H1 (cell line): ENCODE measurements around the gene KCTD20. TPM values are rescaled to one million over a fixed set of nuclear protein-coding genes. Genes with fewer than 3 reads are reported as not detected.

ENCODE experiments used
- CTCF ChIA-PET: fragments of 300-600 bp; sonication (Branson Sonifier 250); formaldehyde crosslinking; loops from one replicate; lab custom pipeline; 2021; ENCODE audit not compliant: partially characterized antibody; lab: Charles Lee
- POLR2A ChIA-PET: fragments of 300-600 bp; sonication (Branson Sonifier 250); formaldehyde crosslinking; loops from one replicate; lab custom pipeline; 2021; ENCODE audit warnings: inconsistent platforms; ENCODE audit not compliant: partially characterized antibody; lab: Charles Lee
- DNase-seq, 2 experiments: peaks; one replicate each; pipeline versions ENCODE4 v3.0.0 to v3.0.0-alpha.2; 2010 to 2022; ENCODE audit warnings: low spot score in 2 of 2, low read depth in 1 of 2, mixed read lengths in 1 of 2
- FAIRE-seq: peaks from 2 replicates; lab custom pipeline; 2011; peaks lifted over from hg19 to GRCh38; lab: Jason Lieb, UNC
- H2AFZ ChIP-seq: 2 replicates; pipeline ENCODE4 v1.8.1; 2012; ENCODE audit warnings: low read length, inconsistent platforms
- H2AK5ac ChIP-seq: 2 replicates; pipeline ENCODE4 v1.6.1; 2013; ENCODE audit warnings: low read depth, low read length
- H2BK120ac ChIP-seq: replicated peaks from 2 replicates; pipeline ENCODE3; 2013; ENCODE audit warnings: low read depth, low read length, inconsistent platforms
- H2BK12ac ChIP-seq: 2 replicates; pipeline ENCODE4 v1.6.1; 2013; ENCODE audit warnings: low read depth, low read length
- H2BK15ac ChIP-seq: 2 replicates; pipeline ENCODE4 v1.6.1; 2013; ENCODE audit warnings: low read length
- H2BK20ac ChIP-seq: 2 replicates; pipeline ENCODE4 v1.6.1; 2013; ENCODE audit warnings: low read length
- H2BK5ac ChIP-seq: 2 replicates; pipeline ENCODE4 v1.6.1; 2013; ENCODE audit warnings: low read depth, low read length
- H3K14ac ChIP-seq: 2 replicates; pipeline ENCODE4 v1.6.1; 2013; ENCODE audit warnings: inconsistent platforms; ENCODE audit not compliant: insufficient read length
- H3K18ac ChIP-seq: 2 replicates; pipeline ENCODE4 v1.6.1; 2013; ENCODE audit warnings: low read length; ENCODE audit errors: extremely low read depth
- H3K23ac ChIP-seq: 2 replicates; pipeline ENCODE4 v1.6.1; 2013; ENCODE audit warnings: inconsistent platforms; ENCODE audit not compliant: insufficient read length
- H3K23me2 ChIP-seq: 2 replicates; pipeline ENCODE4 v1.6.1; 2013; ENCODE audit warnings: low read depth, low read length
- H3K27ac ChIP-seq: 2 replicates; pipeline ENCODE4 v1.6.1; 2011; ENCODE audit warnings: low read depth, low read length, inconsistent platforms
- H3K27me3 ChIP-seq, 4 experiments: replicated peaks in 1 of 4; 1 replicate in 1 of 4; 2 replicates in 3 of 4; pipeline versions ENCODE4 v1.6.1 to v1.8.1; 2011 to 2013; ENCODE audit warnings: low read length in 3 of 4, mild to moderate bottlenecking in 3 of 4, inconsistent platforms in 2 of 4, mixed read lengths in 2 of 4, moderate library complexity in 1 of 4; ENCODE audit not compliant: control insufficient read depth in 3 of 4, insufficient read depth in 3 of 4; ENCODE audit errors: extremely low read depth in 1 of 4
- H3K36me3 ChIP-seq, 4 experiments: 2 replicates each; pipeline versions ENCODE4 v1.6.1 to v1.8.1; 2011 to 2013; ENCODE audit warnings: mild to moderate bottlenecking in 4 of 4, low read length in 3 of 4, moderate library complexity in 2 of 4, control low read depth in 1 of 4, inconsistent platforms in 1 of 4; ENCODE audit not compliant: insufficient read depth in 4 of 4, control insufficient read depth in 2 of 4
- H3K4ac ChIP-seq: replicated peaks from 2 replicates; pipeline ENCODE3; 2013; ENCODE audit warnings: low read length, low read depth, mixed read lengths, inconsistent platforms; ENCODE audit not compliant: insufficient read length
- H3K4me1 ChIP-seq, 4 experiments: replicated peaks in 1 of 4; 1 replicate in 1 of 4; 2 replicates in 3 of 4; pipeline versions ENCODE4 v1.6.1 to v1.8.1; 2011 to 2013; ENCODE audit warnings: low read length in 3 of 4, inconsistent platforms in 2 of 4, mixed read lengths in 1 of 4; ENCODE audit not compliant: insufficient read depth in 4 of 4, control insufficient read depth in 3 of 4
- H3K4me2 ChIP-seq, 2 experiments: 2 replicates each; pipeline versions ENCODE4 v1.6.1 to v1.8.1; 2011 to 2013; ENCODE audit warnings: low read depth in 2 of 2, low read length in 2 of 2, control low read depth in 1 of 2, inconsistent platforms in 1 of 2, mild to moderate bottlenecking in 1 of 2; ENCODE audit not compliant: insufficient read depth in 1 of 2
- H3K4me3 ChIP-seq, 4 experiments: fragments of 200-600, 300-600 bp in 1 of 4; sonication (generic), shearing (Covaris generic), sonication (Bioruptor Twin) in 1 of 4; 2 replicates each; pipeline versions ENCODE4 v1.5.1 to v1.8.1; 2011 to 2016; ENCODE audit warnings: low read length in 4 of 4, low read depth in 3 of 4, control low read depth in 2 of 4, inconsistent platforms in 2 of 4, mild to moderate bottlenecking in 2 of 4, mixed read lengths in 1 of 4, moderate library complexity in 1 of 4; ENCODE audit not compliant: insufficient read depth in 2 of 4; ENCODE audit errors: extremely low read depth in 1 of 4
- H3K56ac ChIP-seq: replicated peaks from 2 replicates; pipeline ENCODE3; 2013; ENCODE audit warnings: low read depth, mild to moderate bottlenecking, mixed read lengths, low read length, inconsistent platforms; ENCODE audit not compliant: insufficient read length
- H3K79me1 ChIP-seq: 2 replicates; pipeline ENCODE4 v1.6.1; 2013; ENCODE audit warnings: low read depth, low read length, control low read depth
- H3K79me2 ChIP-seq, 2 experiments: 2 replicates each; pipeline versions ENCODE4 v1.6.1 to v1.8.1; 2012 to 2013; ENCODE audit warnings: low read length in 2 of 2, mild to moderate bottlenecking in 2 of 2, inconsistent platforms in 1 of 2; ENCODE audit not compliant: insufficient read depth in 2 of 2, control insufficient read depth in 1 of 2
- H3K9ac ChIP-seq, 4 experiments: replicated peaks in 1 of 4; 1 replicate in 1 of 4; 2 replicates in 3 of 4; pipeline versions ENCODE4 v1.6.1 to v1.8.1; 2011 to 2013; ENCODE audit warnings: low read depth in 3 of 4, low read length in 3 of 4, control low read depth in 2 of 4, mild to moderate bottlenecking in 2 of 4, moderate library complexity in 2 of 4, inconsistent platforms in 1 of 4; ENCODE audit errors: extremely low read depth in 1 of 4
- H3K9me3 ChIP-seq, 2 experiments: 2 replicates each; pipeline versions ENCODE4 v1.6.1 to v1.8.1; 2012 to 2013; ENCODE audit warnings: mild to moderate bottlenecking in 2 of 2, moderate library complexity in 2 of 2, control low read depth in 1 of 2, inconsistent platforms in 1 of 2, low read depth in 1 of 2, low read length in 1 of 2, mixed read lengths in 1 of 2; ENCODE audit not compliant: insufficient read depth in 2 of 2
- H4K20me1 ChIP-seq, 2 experiments: replicated peaks in 1 of 2; 2 replicates each; pipeline versions ENCODE3 to v1.8.1; 2011 to 2013; ENCODE audit warnings: inconsistent platforms in 2 of 2, low read length in 2 of 2, mild to moderate bottlenecking in 1 of 2; ENCODE audit not compliant: insufficient read depth in 2 of 2, control insufficient read depth in 1 of 2
- H4K5ac ChIP-seq: 2 replicates; pipeline ENCODE4 v1.6.1; 2013; ENCODE audit warnings: low read length, low read depth, mixed read lengths, inconsistent platforms; ENCODE audit not compliant: insufficient read length
- H4K8ac ChIP-seq: 2 replicates; pipeline ENCODE4 v1.8.0; 2013; ENCODE audit warnings: mild to moderate bottlenecking, moderate library complexity, low read length, inconsistent platforms; ENCODE audit not compliant: insufficient read depth; ENCODE audit errors: extremely low read depth
- H4K91ac ChIP-seq: replicated peaks from 2 replicates; pipeline ENCODE3; 2013; ENCODE audit warnings: low read length, mixed read lengths, inconsistent platforms; ENCODE audit not compliant: insufficient read length
- ATF3 ChIP-seq: IDR thresholded peaks from 2 replicates; pipeline ENCODE4 v1.6.1; 2011; ENCODE audit warnings: low read depth, mild to moderate bottlenecking, low read length; ENCODE audit not compliant: insufficient read depth
- BRCA1 ChIP-seq: IDR thresholded peaks from 2 replicates; pipeline ENCODE4 v1.6.1; 2012; ENCODE audit warnings: low read depth, low read length, improper control_type of control experiment
- CHD2 ChIP-seq: IDR thresholded peaks from 2 replicates; pipeline ENCODE4 v1.6.1; 2012; ENCODE audit warnings: low read length, improper control_type of control experiment
- CTCF ChIP-seq, 3 experiments: IDR thresholded peaks; 1 replicate in 2 of 3; 2 replicates in 1 of 3; pipeline versions ENCODE4 v1.5.1 to v1.6.1; 2011; ENCODE audit warnings: low read length in 3 of 3, mild to moderate bottlenecking in 3 of 3, inconsistent platforms in 2 of 3, low read depth in 1 of 3, moderate library complexity in 1 of 3; ENCODE audit not compliant: insufficient read depth in 1 of 3; ENCODE audit errors: control extremely low read depth in 1 of 3
- NRF1 ChIP-seq: IDR thresholded peaks from 2 replicates; pipeline ENCODE4 v1.6.1; 2011; ENCODE audit warnings: mild to moderate bottlenecking, low read depth, low read length, improper control_type of control experiment
- POLR2AphosphoS5 ChIP-seq: IDR thresholded peaks from 2 replicates; pipeline ENCODE4 v1.6.1; 2011; ENCODE audit warnings: low read depth, low read length
- RFX5 ChIP-seq: IDR thresholded peaks from 2 replicates; pipeline ENCODE4 v1.6.1; 2011; ENCODE audit warnings: low read depth, low read length, improper control_type of control experiment, borderline replicate concordance
- SAP30 ChIP-seq: fragments of 300-600 bp; sonication (generic); IDR thresholded peaks from 2 replicates; pipeline ENCODE4 v1.7.1; 2012; ENCODE audit warnings: low read length, moderate library complexity, mild to moderate bottlenecking, inconsistent platforms; ENCODE audit not compliant: insufficient read depth, insufficient replicate concordance
- TAF1 ChIP-seq: IDR thresholded peaks from 2 replicates; pipeline ENCODE4 v1.6.1; 2011; ENCODE audit warnings: mild to moderate bottlenecking, low read depth, low read length
- TCF12 ChIP-seq: IDR thresholded peaks from 2 replicates; pipeline ENCODE4 v1.6.1; 2011; ENCODE audit warnings: low read depth, mild to moderate bottlenecking, low read length
- WGBS, 2 experiments: shearing (Covaris generic) in 1 of 2; methylation state at CpG; one replicate each; pipeline versions ENCODE4 v1.1.6 to v1.1.7; 2013 to 2015; ENCODE audit warnings: low lambda C conversion rate in 2 of 2, mixed read lengths in 2 of 2, inconsistent platforms in 1 of 2, low coverage in 1 of 2, missing lambda C conversion rate in 1 of 2; ENCODE audit not compliant: insufficient replicate concordance in 2 of 2, insufficient coverage in 1 of 2, insufficient read length in 1 of 2; ENCODE audit errors: extremely low coverage in 1 of 2, missing lambda C conversion rate in 1 of 2; 5-methylcytosine and 5-hydroxymethylcytosine counted together
- polyA plus RNA-seq, 7 experiments: library from polyadenylated mRNA; depleted of rRNA in 3 of 7; stranded (reverse) in 5 of 7; unstranded in 2 of 7; fragments of >200 nt in 5 of 7; fragments of 200-250 nt in 2 of 7; gene quantifications; 1 replicate in 5 of 7; 2 replicates in 1 of 7; 4 replicates in 1 of 7; pipeline versions ENCODE4 v1.2.1 to v1.2.3, GENCODE V29; 2011 to 2013; ENCODE audit warnings: missing spikeins in 2 of 7, mixed read lengths in 2 of 7
- total RNA-seq: library from RNA; stranded (reverse); fragmentation: NEBNext Ultra II Directional; extraction: Animal tissue kit (Norgen Biotek cat#: 25700); gene quantifications from 2 replicates; pipeline ENCODE4 v1.2.1, GENCODE V29; 2021

The KCTD20 gene
- total and polyA plus RNA-seq, 2 of the 8 experiments (the other 6 are each of a cell fraction or from before 2014, with no cell fraction given): 10.1 to 26.2 TPM

- no peak overlapping the region for H2AK5ac ChIP-seq
- no peak overlapping the region for H2BK15ac ChIP-seq
- no peaks in the 10 kb centered on the region for H4K20me1 ChIP-seq
- H3K4me1 ChIP-seq: peaks cover 0 to under 1% (median 0%) of the 10 kb centered on the region in 4 experiments; a peak in 2 of 7 replicates
- H2BK20ac ChIP-seq: no peak overlapping the region
- H3K4me2 ChIP-seq: no peak overlapping the region
- H3K4me3 ChIP-seq: no peak overlapping the region
- no peak overlapping the region for H3K27ac ChIP-seq
- no peak overlapping the region for H2BK12ac ChIP-seq
- no peak for TF ChIP-seq TCF12
- no peak for TF ChIP-seq CTCF (IDR thresholded peaks at IDR 0.05; ENCODE audit: control extremely low read depth in 1 of 3, insufficient read depth in 1 of 3, low read depth in 1 of 3, low read length in 3 of 3)
- TF ChIP-seq NRF1: no peak
- no peak for TF ChIP-seq ATF3
- TF ChIP-seq POLR2AphosphoS5: no peak
- no peak for TF ChIP-seq BRCA1
- TF ChIP-seq TAF1: no peak
- TF ChIP-seq SAP30: no peak
- no peak for TF ChIP-seq RFX5
- TF ChIP-seq CHD2: no peak
- TF ChIP-seq, all 59 proteins: peak for 0
- ChIA-PET CTCF (no interaction called here), POLR2A (no interaction called here)
- Histone ChIP-seq H3K56ac (no peak overlapping the region), H3K14ac (no peak overlapping the region), H2AFZ (no peak overlapping the region), H3K9ac (no peak overlapping the region), H3K23ac (no peak overlapping the region), H3K27me3 (no peaks in the 10 kb centered on the region), H2BK5ac (no peak overlapping the region), H4K5ac (no peak overlapping the region), H3K79me1 (no peaks in the 10 kb centered on the region), H3K18ac (no peak overlapping the region), H2BK120ac (no peak overlapping the region), H3K4ac (no peak overlapping the region), H3K36me3 (no peaks in the 10 kb centered on the region), H3K23me2 (no peaks in the 10 kb centered on the region), H4K91ac (no peak overlapping the region), H3K9me3 (no peaks in the 10 kb centered on the region), H4K8ac (no peak overlapping the region), H3K79me2 (no peaks in the 10 kb centered on the region)
- DNase-seq (no peak), FAIRE-seq (no peak)
- 100% methylated on average over 4 of the region's 4 CpGs; no CpG with 5 or more reads in 1 of the 2 experiments for WGBS, 2 experiments
These were observed 13.9 kb upstream of the KCTD20 start for GRCh38 chr6:36428911-36429310.
